Activated naive CD4-positive, alpha-beta T cell treated with anti-CD3 and anti-CD28 coated beads, Interleukin-2, amount 10 ng/mL, durations not matched to agents 7 days and 5 days (primary cell): Measurements from ENCODE around the gene GHRHR.

Source experiments
- CTCF ChIA-PET: fragments of 350-600 bp; sonication (Branson Sonifier 250); formaldehyde crosslinking; loops from one replicate; lab custom pipeline; 2021; ENCODE audit warnings: antibody characterized with exemption; lab: Charles Lee
- DNase-seq: peaks from one replicate; pipeline ENCODE4 v3.0.0-alpha.2; 2020
- H3K27ac Mint-ChIP-seq: one replicate; pipeline ENCODE4 v1.8.0; 2021; ENCODE audit warnings: mild to moderate bottlenecking, moderate library complexity, mixed read lengths
- H3K27me3 Mint-ChIP-seq: one replicate; pipeline ENCODE4 v1.8.0; 2021; ENCODE audit warnings: mild to moderate bottlenecking, mixed read lengths
- H3K36me3 Mint-ChIP-seq: one replicate; pipeline ENCODE4 v1.8.0; 2021; ENCODE audit warnings: mixed read lengths
- H3K4me1 Mint-ChIP-seq: one replicate; pipeline ENCODE4 v1.8.0; 2021; ENCODE audit warnings: mixed read lengths
- H3K4me3 Mint-ChIP-seq: one replicate; pipeline ENCODE4 v1.8.0; 2021; ENCODE audit warnings: mild to moderate bottlenecking, moderate library complexity, mixed read lengths
- H3K9me3 Mint-ChIP-seq: one replicate; pipeline ENCODE4 v1.8.0; 2021; ENCODE audit warnings: mixed read lengths

GHRHR gene

DNA sequence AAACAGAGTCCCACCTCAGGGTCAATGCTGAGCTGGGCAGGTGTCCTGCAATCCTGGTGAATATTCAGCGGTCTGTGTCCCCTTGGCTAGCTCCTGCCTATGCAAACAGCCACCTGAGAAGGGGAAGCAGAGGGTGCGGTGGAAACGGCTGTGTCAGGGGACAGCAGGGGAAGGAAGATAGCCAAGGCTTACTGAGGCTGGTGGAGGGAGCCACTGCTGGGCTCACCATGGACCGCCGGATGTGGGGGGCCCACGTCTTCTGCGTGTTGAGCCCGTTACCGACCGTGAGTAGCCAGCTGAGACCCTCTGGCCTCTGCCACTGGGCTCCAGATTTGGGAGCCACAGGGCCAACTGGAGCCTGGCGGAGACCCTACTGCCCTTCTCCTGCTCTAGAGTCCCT, at the start of gene GHRHR:
GHRHR (plus strand) TSS at position 112 of the 400 bp plus-strand sequence; CDS start at position 228, 116 bp downstream.
- DNase-seq = no peak
- no peak within 1 kb of the TSS for H3K4me3 Mint-ChIP-seq
- H3K27me3 Mint-ChIP-seq = peaks cover 13% of the 10 kb centered on the region
- CTCF ChIA-PET = no interaction called here
- H3K27ac Mint-ChIP-seq = no peak within 1 kb of the TSS
- H3K9me3 Mint-ChIP-seq = no peaks in the 10 kb centered on the region
- H3K36me3 Mint-ChIP-seq = no peaks in the 10 kb centered on the region
- H3K4me1 Mint-ChIP-seq = no peaks in the 10 kb centered on the region

DNA sequence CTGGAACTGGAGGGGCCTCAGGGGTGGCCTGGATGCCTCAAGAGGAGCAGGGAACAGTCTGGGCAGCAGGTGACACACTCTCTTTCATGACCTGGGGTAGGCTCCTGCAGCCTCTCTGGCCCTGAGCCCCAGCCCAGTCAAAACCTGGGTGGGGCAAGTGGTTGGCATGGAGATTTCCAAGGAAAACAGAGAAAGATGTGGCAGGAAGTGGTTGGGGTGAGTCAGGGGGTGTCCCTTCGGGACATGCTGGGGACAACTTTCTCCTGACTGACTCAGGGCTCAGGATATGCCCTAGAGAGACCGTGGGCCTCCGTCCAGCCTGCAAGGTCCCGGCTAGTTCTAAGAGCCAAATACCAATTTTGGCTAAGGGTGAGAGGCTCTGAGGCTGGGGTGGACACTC, 49.2 kb upstream of the GHRHR start:
- Mint-ChIP-seq H3K9me3 (no peaks in the 10 kb centered on the region), H3K4me1 (peaks cover 3% of the 10 kb centered on the region), H3K36me3 (no peaks in the 10 kb centered on the region), H3K27me3 (peaks cover 11% of the 10 kb centered on the region), H3K27ac (peak overlapping the region; percentile 45), H3K4me3 (no peak overlapping the region)
- no peak for DNase-seq
- CTCF ChIA-PET = no interaction called here

DNA sequence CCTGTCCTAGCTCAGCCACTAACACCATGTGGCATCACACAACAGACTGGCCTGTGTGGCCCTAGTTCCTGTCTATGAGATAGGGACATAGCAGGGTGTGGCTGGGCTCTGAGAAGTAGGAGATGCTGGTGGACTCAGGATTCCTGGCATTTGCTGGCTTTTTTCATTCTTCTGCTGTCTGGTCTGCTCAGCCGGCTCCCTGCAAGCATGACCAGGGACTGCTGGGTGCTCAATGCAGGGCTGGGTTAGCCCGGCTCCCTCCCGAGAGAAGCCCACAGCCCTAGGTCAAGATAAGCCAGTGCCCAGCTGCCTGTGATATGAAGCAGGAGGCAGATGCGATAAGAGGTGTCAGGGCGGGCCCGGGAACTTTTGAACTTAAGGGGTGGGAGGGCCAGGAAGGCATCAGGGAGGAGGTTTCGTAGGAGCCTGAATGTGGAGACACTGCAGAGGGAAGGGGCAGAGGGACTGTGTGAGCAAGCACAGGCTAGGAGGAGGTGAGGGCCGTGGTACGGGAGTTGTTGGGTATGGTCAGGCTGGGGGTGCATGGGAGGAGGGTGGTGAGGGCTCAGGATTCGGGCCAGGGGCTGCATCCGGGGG, 48.6 kb upstream of the GHRHR start:
- Mint-ChIP-seq H3K27ac (no peak overlapping the region), H3K9me3 (no peaks in the 10 kb centered on the region)
- DNase-seq = no peak

DNA sequence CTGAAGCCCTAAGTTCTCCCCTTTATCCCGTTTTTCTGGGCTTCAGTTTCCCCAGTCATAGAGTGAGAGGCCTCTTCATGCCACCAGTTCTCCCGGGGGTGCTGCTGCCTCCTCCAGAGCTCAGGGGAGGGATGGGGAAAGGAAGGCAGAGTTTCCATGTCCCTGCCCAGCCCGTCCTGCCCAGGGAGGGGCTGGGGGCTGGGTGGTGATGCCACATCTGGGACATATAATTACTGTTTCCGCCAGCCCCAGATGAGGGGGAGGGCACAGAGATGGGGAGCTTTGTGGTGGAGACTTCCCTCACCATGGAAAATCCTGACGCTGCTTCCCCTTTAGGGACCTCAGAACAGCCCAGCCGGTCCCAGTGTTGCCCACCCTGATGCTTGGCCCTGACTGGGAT, 48.0 kb upstream of the GHRHR start:
- no peak overlapping the region for H3K4me3 Mint-ChIP-seq
- DNase-seq = no peak
- CTCF ChIA-PET = interaction anchor here (0.6 kb wide), 1 partner anchor 22 kb away, joined by 4 read pairs; no protein-coding TSS in a partner anchor
- no peaks in the 10 kb centered on the region for H3K9me3 Mint-ChIP-seq
- H3K27me3 Mint-ChIP-seq = peaks cover 11% of the 10 kb centered on the region
- peaks cover 3% of the 10 kb centered on the region for H3K4me1 Mint-ChIP-seq
- H3K36me3 Mint-ChIP-seq = no peaks in the 10 kb centered on the region
- H3K27ac Mint-ChIP-seq = no peak overlapping the region

More for the DNA sequence above, 48.6 kb upstream of the GHRHR start:
- Mint-ChIP-seq H3K36me3 (no peaks in the 10 kb centered on the region), H3K27me3 (peaks cover 11% of the 10 kb centered on the region), H3K4me3 (no peak overlapping the region), H3K4me1 (peaks cover 3% of the 10 kb centered on the region)
- CTCF ChIA-PET = interaction anchor here (0.6 kb wide), 1 partner anchor 23 kb away, joined by 4 read pairs; no protein-coding TSS in a partner anchor

DNA sequence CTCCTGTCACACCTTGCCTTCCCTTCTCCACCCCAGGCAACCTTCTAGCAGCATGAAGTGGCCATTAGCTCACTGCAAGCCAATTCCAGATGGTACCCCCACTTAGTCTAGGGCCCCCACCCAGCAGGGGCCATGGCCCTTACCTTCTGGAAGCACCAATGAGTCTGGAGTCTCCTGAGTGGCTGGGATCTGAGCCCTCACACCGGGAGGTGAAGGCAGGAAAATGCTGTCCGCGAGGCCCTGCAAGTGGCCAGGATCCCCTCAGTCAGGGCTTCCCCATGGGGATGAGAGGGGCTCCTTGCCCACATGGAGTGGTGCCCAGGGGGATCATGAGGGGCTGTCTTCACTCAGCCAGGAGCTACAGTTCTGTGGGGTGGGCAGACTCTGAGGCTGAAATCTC, 47.5 kb upstream of the GHRHR start:
- Mint-ChIP-seq H3K27ac (no peak overlapping the region), H3K9me3 (no peaks in the 10 kb centered on the region), H3K27me3 (peaks cover 11% of the 10 kb centered on the region), H3K4me1 (peaks cover 3% of the 10 kb centered on the region), H3K4me3 (no peak overlapping the region), H3K36me3 (no peaks in the 10 kb centered on the region)
- DNase-seq = no peak
- CTCF ChIA-PET = no interaction called here

DNA sequence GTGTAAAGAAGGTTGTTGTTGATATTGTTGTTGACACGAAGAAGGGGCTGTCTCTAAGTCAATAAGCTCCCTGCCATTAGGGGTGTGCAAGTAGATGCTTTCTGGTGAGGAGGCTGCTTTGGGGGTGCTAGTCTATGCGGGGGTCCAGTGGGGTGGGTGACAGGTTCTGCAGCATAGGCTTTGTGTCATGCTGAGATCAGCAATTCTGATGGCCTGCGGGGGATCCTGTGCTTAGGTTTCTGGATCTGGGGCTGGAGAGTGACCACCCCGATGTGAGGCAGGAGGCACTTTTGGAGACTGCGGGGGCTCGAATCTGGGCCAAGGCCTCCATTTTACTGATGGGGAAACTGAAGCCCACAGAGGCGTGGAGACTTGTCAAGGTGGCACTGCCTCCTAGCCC, 47.0 kb upstream of the GHRHR start:
- DNase-seq = no peak
- Mint-ChIP-seq H3K4me3 (no peak overlapping the region), H3K9me3 (no peaks in the 10 kb centered on the region), H3K36me3 (no peaks in the 10 kb centered on the region), H3K27me3 (peaks cover 9% of the 10 kb centered on the region), H3K27ac (no peak overlapping the region), H3K4me1 (peaks cover 3% of the 10 kb centered on the region)
- CTCF ChIA-PET = no interaction called here

DNA sequence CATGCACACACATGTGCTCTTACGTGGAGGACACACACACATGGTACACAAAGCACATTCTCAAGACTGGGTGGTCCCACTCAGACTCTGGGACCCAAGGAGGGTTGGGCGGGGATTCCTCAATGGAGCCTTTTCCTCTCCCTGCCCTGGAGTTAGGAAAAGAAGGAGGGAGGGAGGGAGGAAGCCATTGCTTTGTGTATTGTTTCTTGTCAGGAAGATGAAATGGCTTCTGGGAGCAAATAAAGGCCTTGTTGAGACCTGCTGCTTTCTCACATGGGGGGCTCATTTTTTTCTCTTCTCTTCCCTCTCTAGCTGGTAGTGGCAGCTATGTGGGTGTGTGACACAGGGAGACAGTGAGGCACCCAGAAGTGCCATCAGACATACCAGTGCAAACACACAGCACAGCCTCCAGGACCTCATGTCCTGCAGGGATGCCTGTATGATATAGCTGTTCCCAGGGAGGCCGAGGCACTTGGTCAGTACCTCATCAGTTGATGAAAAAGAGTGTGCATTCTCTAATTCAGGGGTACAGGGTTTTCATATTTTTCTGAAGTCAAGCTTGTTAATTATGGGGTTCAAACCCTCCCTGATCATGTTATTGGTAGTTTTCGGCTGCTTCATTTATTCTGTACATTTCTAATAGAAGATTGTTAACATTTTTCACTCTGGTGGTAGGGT, 46.4 kb upstream of the GHRHR start:
- Mint-ChIP-seq H3K27me3 (peaks cover 3% of the 10 kb centered on the region), H3K4me3 (no peak overlapping the region), H3K4me1 (peaks cover 3% of the 10 kb centered on the region), H3K36me3 (no peaks in the 10 kb centered on the region), H3K9me3 (no peaks in the 10 kb centered on the region), H3K27ac (no peak overlapping the region)
- CTCF ChIA-PET = interaction anchor here (2.3 kb wide), 1 partner anchor 21 kb away, joined by 8 read pairs; no protein-coding TSS in a partner anchor
- DNase-seq = no peak

DNA sequence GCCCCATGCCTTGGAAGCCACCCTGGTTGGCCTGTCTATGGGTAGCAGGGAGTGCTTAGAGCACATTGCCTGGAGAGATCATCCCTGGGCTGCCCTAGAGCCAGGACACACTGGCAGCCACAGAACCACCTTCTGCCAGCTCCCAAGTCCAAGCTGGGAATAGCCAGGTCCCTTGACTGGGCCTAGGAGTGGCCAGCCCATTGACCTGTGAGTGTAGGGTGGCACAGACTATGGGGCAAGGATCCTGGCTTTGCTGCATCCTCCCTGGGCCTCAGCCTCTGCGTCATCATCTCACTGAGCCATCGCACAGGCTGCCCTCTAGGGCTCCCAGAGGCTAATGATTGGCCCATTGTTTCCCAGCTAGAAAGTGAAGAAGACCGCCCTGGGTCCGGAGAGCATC, 45.1 kb upstream of the GHRHR start:
- DNase-seq = no peak
- H3K9me3 Mint-ChIP-seq = no peaks in the 10 kb centered on the region
- peaks cover 3% of the 10 kb centered on the region for H3K4me1 Mint-ChIP-seq
- H3K36me3 Mint-ChIP-seq = no peaks in the 10 kb centered on the region
- no peak overlapping the region for H3K4me3 Mint-ChIP-seq
- H3K27me3 Mint-ChIP-seq = no peaks in the 10 kb centered on the region
- CTCF ChIA-PET = interaction anchor here (2.3 kb wide), 1 partner anchor 20 kb away, joined by 8 read pairs; no protein-coding TSS in a partner anchor
- H3K27ac Mint-ChIP-seq = no peak overlapping the region

DNA sequence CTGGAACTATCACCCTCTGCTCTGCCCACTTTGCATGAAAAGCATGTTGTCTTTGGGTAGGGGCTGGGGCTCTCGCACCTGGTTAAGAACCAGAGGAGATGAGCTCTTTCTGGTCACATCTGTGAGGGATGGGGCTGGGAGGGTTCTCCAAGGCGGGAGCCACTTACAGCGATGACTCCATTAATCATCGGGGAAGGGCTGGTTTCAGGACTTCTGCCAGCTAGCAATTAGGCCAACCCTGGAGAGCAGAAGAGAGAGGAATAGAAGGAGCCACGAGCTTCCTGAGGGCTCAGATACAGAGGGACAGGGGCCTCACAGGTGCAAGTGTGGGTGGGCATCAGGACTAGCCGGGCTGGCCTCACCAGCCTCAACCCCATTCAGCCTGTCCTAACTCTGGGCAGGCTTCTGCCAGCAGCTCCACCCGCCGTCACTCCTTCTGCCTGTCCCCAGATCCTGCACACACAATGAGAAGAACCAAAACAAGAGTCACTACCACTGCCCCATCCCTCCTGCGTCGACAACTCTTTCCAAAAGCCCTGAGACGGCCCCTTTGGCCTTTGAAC, 43.7 kb upstream of the GHRHR start:
- H3K4me3 Mint-ChIP-seq = no peak overlapping the region
- H3K9me3 Mint-ChIP-seq = no peaks in the 10 kb centered on the region
- no peaks in the 10 kb centered on the region for H3K4me1 Mint-ChIP-seq
- H3K27me3 Mint-ChIP-seq = no peaks in the 10 kb centered on the region
- peak; percentile 14 for DNase-seq
- no peaks in the 10 kb centered on the region for H3K36me3 Mint-ChIP-seq
- no peak overlapping the region for H3K27ac Mint-ChIP-seq
- CTCF ChIA-PET = no interaction called here

DNA sequence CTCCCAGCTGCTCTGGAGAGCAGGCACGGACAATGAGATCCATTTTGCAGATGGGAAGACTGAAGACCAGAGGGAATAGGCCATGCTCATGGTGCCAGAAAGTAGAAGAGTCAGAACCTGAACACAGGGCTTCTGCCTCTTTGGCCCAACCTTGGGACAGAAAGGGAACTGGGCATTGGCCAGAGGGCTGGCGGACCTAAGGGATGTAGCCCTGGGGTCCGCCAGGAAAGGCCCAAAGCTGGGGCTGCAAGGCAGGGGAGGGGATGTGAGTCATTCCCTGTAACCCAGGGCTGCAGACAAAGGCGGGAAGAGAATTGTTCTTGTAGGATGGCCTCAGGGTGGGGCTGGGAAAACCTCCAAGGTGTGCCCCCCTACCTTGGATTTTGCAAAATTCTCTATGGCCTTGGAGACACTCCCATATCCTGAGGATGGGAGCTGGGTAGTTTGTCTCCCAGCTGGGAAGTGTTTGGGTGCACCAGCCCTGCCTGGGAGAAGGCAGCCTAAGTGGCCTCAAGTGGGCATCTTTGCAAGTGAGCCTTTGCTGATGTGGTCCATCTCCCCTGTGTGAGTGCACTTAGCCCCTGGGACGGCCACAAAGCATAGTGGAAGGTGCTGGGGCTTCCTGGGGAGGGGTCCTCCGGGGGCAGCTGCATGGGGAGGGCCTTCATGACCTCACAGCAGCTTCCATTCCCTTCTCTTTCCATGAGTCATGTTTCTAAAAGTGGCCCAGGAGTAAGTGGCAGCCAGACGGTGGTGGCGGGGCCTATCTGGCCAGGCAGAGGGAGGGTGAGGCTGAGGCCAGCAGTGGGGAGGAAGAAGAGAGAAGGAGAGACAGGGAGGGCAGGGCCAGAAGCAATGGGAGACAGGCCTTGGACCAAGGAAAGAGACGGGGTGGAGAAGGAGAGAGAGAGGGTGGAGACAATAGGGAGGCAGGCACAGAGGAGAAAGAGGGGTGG, 42.9 kb upstream of the GHRHR start:
- Mint-ChIP-seq H3K27me3 (no peaks in the 10 kb centered on the region), H3K4me1 (no peaks in the 10 kb centered on the region)
- CTCF ChIA-PET = no interaction called here

DNA sequence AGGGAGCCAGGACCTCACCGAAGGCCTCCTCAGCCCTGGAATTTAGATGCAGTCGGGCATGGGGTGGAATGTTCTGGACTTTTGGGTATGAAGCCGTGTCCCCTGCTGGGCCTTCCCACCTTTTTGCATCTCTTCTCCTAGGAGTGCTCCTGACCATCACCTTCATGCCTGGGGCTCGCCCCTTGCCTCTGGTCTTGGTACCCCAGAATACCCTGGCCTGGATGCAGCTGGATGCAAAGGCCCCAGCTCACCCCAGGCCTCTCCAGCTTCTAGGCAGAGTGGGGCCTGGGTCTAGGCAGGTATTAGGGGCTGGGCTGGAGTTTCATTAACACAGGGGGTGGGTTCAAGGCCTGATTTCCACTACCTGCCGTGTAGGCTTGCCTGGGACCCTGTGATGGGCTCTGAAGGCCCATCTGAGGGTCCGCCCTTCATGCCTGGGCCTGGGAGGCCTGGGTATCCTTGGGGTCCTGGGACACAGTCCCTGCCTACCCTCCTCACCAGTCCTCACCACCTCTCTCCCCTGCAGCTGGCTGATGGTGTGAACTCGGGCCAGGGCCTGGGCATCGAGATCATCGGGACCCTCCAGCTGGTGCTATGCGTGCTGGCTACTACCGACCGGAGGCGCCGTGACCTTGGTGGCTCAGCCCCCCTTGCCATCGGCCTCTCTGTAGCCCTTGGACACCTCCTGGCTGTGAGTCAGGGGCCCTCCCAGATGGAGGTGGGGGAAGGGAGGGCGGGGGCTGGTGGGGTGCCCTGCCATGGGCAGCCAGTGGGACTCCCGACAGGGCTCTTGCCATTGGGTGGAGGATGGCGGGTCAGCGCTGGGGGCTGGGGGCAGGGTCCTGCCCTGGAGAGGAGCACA, 42.0 kb upstream of the GHRHR start:
- Mint-ChIP-seq H3K9me3 (peaks cover 3% of the 10 kb centered on the region), H3K27ac (no peak overlapping the region), H3K36me3 (no peaks in the 10 kb centered on the region), H3K4me3 (no peak overlapping the region), H3K27me3 (no peaks in the 10 kb centered on the region), H3K4me1 (no peaks in the 10 kb centered on the region)
- peak; percentile 8 for DNase-seq
- CTCF ChIA-PET = no interaction called here

More for the DNA sequence above, 42.9 kb upstream of the GHRHR start:
- Mint-ChIP-seq H3K27ac (no peak overlapping the region), H3K4me3 (no peak overlapping the region), H3K36me3 (no peaks in the 10 kb centered on the region), H3K9me3 (no peaks in the 10 kb centered on the region)
- DNase-seq = peak; percentile 7

DNA sequence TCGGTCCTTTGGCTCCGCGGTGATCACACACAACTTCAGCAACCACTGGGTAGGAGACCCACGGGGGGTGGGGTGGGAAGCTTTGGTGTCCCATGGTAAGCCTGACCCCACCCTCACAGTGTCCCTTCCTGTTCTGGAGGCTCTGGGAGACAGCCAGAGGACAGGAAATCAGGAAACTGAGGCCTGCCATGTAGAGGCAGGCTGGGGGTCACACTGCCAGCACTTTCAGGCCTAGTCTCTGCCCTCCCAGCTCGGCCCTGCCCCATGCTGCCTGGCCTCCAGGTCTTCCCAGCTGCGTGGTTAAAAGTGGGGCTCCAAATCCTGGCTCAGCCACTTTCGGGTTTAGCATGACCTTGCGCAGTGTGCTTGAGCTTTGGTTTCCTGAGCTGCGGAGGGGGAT, 41.2 kb upstream of the GHRHR start:
- Mint-ChIP-seq H3K36me3 (no peaks in the 10 kb centered on the region), H3K27me3 (no peaks in the 10 kb centered on the region), H3K27ac (no peak overlapping the region), H3K9me3 (peaks cover 5% of the 10 kb centered on the region), H3K4me1 (no peaks in the 10 kb centered on the region), H3K4me3 (no peak overlapping the region)
- CTCF ChIA-PET = no interaction called here
- peak; percentile 13 for DNase-seq

DNA sequence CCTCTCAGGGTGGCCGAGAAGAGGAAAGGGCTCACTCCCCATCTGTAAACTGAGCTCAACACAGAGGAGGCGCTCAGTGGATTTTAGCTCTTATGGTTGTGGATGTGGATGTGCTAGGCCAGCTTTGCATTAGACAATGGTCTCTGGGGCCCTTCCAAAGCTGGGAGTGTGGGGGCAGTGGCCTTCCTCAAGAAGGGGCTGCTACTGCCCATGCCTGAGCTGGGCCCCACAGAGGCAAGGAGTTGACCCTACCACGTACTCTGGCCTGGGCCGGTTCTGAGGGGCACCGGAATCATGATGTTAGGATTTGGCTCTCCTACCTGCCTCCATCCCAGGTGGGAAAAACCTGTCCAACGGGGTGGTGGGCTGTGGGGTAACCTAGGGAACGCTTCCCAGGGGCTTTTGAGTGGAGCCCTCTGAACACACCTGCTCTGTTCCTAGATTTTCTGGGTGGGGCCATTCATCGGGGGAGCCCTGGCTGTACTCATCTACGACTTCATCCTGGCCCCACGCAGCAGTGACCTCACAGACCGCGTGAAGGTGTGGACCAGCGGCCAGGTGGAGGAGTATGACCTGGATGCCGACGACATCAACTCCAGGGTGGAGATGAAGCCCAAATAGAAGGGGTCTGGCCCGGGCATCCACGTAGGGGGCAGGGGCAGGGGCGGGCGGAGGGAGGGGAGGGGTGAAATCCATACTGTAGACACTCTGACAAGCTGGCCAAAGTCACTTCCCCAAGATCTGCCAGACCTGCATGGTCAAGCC, 40.6 kb upstream of the GHRHR start:
- Mint-ChIP-seq H3K27me3 (no peaks in the 10 kb centered on the region), H3K4me3 (no peak overlapping the region), H3K9me3 (peaks cover 6% of the 10 kb centered on the region), H3K4me1 (no peaks in the 10 kb centered on the region), H3K36me3 (no peaks in the 10 kb centered on the region), H3K27ac (no peak overlapping the region)
- CTCF ChIA-PET = no interaction called here
- peak; percentile 17 for DNase-seq
